Measurements from ENCODE around the gene ADGRA1. TPM values are rescaled to one million over a fixed set of nuclear protein-coding genes. Genes with fewer than 3 reads are reported as not detected.

The ADGRA1 gene
- total RNA-seq, 1 experiment from 2014 or later = not detected

GRCh38 chr10:133165556-133166503 is 78.1 kb downstream of the ADGRA1 start:
- TF ChIP-seq CTCF (conservative IDR thresholded peaks at IDR 0.05; ENCODE audit: low read depth, low read length) = no peak
- TF ChIP-seq EZH2 (IDR thresholded peaks at IDR 0.05; ENCODE audit: low read length, unreplicated experiment) = no peak
- no peak for TF ChIP-seq EZH2phosphoT487 (IDR thresholded peaks at IDR 0.05; ENCODE audit: borderline replicate concordance, low read length)
- POLR2A ChIA-PET (ENCODE audit: unreplicated experiment) = no interaction called here

GRCh38 chr10:133166504-133166827 is 78.7 kb downstream of the ADGRA1 start:
- Histone ChIP-seq H3F3A (ENCODE audit: low read length, unreplicated experiment) (no peaks in the 10 kb centered on the region), H3K4me2 (ENCODE audit: low read length) (no peak overlapping the region), H2AFZ (ENCODE audit: low read length) (no peak overlapping the region), H4K20me1 (ENCODE audit: low read length) (no peaks in the 10 kb centered on the region), H3K36me3 (ENCODE audit: low read depth, low read length) (no peaks in the 10 kb centered on the region), H3K79me2 (ENCODE audit: low read length) (no peaks in the 10 kb centered on the region), H3K9me2 (replicated peaks; ENCODE audit: low read length) (no peaks in the 10 kb centered on the region), H3K9me3 (ENCODE audit: low read length) (no peaks in the 10 kb centered on the region), H3K4me3 (ENCODE audit: low read length) (no peak overlapping the region), H3K9ac (ENCODE audit: low read length) (no peak overlapping the region), H3K27ac (ENCODE audit: low read length) (no peak overlapping the region), H3K4me1 (ENCODE audit: insufficient read depth, low read length) (no peaks in the 10 kb centered on the region; the same call in 1 of the 2 replicates), H3K27me3 (ENCODE audit: low read length) (peaks cover 5% of the 10 kb centered on the region; the same call in 1 of the 2 replicates)
- TF ChIP-seq CTCF (conservative IDR thresholded peaks at IDR 0.05; ENCODE audit: low read depth, low read length) (no peak), EZH2phosphoT487 (IDR thresholded peaks at IDR 0.05; ENCODE audit: borderline replicate concordance, low read length) (no peak), EZH2 (IDR thresholded peaks at IDR 0.05; ENCODE audit: low read length, unreplicated experiment) (no peak)
- DNase-seq (no peak), ATAC-seq (no peak)
- BruUV-seq (replicated peaks) = no TSS peak
- POLR2A ChIA-PET (ENCODE audit: unreplicated experiment) = no interaction called here
- CTCF ChIA-PET = no interaction called here
- intact Hi-C loops (cut with micrococcal nuclease) = no loop called here

More at GRCh38 chr10:133165556-133166503, 78.1 kb downstream of the ADGRA1 start:
- CTCF ChIA-PET = no interaction called here
- H3K9ac ChIP-seq (ENCODE audit: low read length) = no peak overlapping the region
- ATAC-seq (no peak), DNase-seq (no peak)
- H3F3A ChIP-seq (ENCODE audit: low read length, unreplicated experiment) = no peaks in the 10 kb centered on the region
- BruUV-seq (replicated peaks) = no TSS peak
- H3K4me1 ChIP-seq (ENCODE audit: insufficient read depth, low read length) = no peaks in the 10 kb centered on the region; the same call in 1 of the 2 replicates
- no peaks in the 10 kb centered on the region for H3K9me3 ChIP-seq (ENCODE audit: low read length)
- H3K27ac ChIP-seq (ENCODE audit: low read length) = no peak overlapping the region
- no peaks in the 10 kb centered on the region for H3K9me2 ChIP-seq (replicated peaks; ENCODE audit: low read length)
- H3K79me2 ChIP-seq (ENCODE audit: low read length) = no peaks in the 10 kb centered on the region
- H2AFZ ChIP-seq (ENCODE audit: low read length) = no peak overlapping the region
- intact Hi-C loops (cut with micrococcal nuclease) = no loop called here
- H3K4me3 ChIP-seq (ENCODE audit: low read length) = no peak overlapping the region
- H3K36me3 ChIP-seq (ENCODE audit: low read depth, low read length) = no peaks in the 10 kb centered on the region
- H3K4me2 ChIP-seq (ENCODE audit: low read length) = no peak overlapping the region
- no peaks in the 10 kb centered on the region for H4K20me1 ChIP-seq (ENCODE audit: low read length)
- H3K27me3 ChIP-seq (ENCODE audit: low read length) = peaks cover 8% of the 10 kb centered on the region

Measured in PC-3 (cell line).